Skeletal muscle cell (primary cell): ENCODE data around the gene C14orf180.
"Not testable (repeated sequence)": the region's sequence is repeated elsewhere in the genome, so short reads cannot be mapped to it uniquely, and the experiment has no call there.

ENCODE experiments used
- DNase-seq: peaks from one replicate; pipeline ENCODE4 v3.0.0-alpha.2; 2010; ENCODE audit warnings: low read depth
- H3K4me3 ChIP-seq: 2 replicates; pipeline ENCODE4 v1.5.1; 2011; ENCODE audit warnings: low read depth, mild to moderate bottlenecking, control low read depth, low read length, moderate library complexity

Gene C14orf180

GRCh38 chr14:104574978-104575583 is 4.5 kb upstream of the C14orf180 start:
- DNase-seq: no peak
- H3K4me3 ChIP-seq: no peak overlapping the region

GRCh38 chr14:104576232-104576969 is 3.2 kb upstream of the C14orf180 start:
- DNase-seq: no peak
- H3K4me3 ChIP-seq: no peak overlapping the region

GRCh38 chr14:104576970-104577332 is 2.6 kb upstream of the C14orf180 start:
- no peak for DNase-seq
- no peak overlapping the region for H3K4me3 ChIP-seq

- no peak for DNase-seq
- no peak overlapping the region for H3K4me3 ChIP-seq
Measured at GRCh38 chr14:104577426-104577825, 2.1 kb upstream of the C14orf180 start.

GRCh38 chr14:104577847-104578301 is 1.7 kb upstream of the C14orf180 start:
- no peak overlapping the region for H3K4me3 ChIP-seq
- no peak for DNase-seq

- H3K4me3 ChIP-seq: no peak overlapping the region
- no peak for DNase-seq
Measured at GRCh38 chr14:104578321-104578720, 1.2 kb upstream of the C14orf180 start.

GRCh38 chr14:104579939-104580338 is 375 bp downstream of the C14orf180 start:
- H3K4me3 ChIP-seq, DNase-seq: not testable (repeated sequence)

GRCh38 chr14:104580961-104581360 is 1.4 kb downstream of the C14orf180 start:
- H3K4me3 ChIP-seq: no peak overlapping the region
- no peak for DNase-seq

- no peak for DNase-seq
- H3K4me3 ChIP-seq: no peak overlapping the region
Measured at GRCh38 chr14:104581521-104581920, 2.0 kb downstream of the C14orf180 start.

GRCh38 chr14:104582005-104582404 is 2.4 kb downstream of the C14orf180 start:
- no peak for DNase-seq
- H3K4me3 ChIP-seq: no peak overlapping the region

GRCh38 chr14:104582662-104583061 is 3.1 kb downstream of the C14orf180 start:
- H3K4me3 ChIP-seq: no peak overlapping the region

GRCh38 chr14:104583424-104584306 is 4.1 kb downstream of the C14orf180 start:
- no peak overlapping the region for H3K4me3 ChIP-seq
- DNase-seq: no peak

More at GRCh38 chr14:104582662-104583061, 3.1 kb downstream of the C14orf180 start:
- no peak for DNase-seq

- no peak for DNase-seq
- H3K4me3 ChIP-seq: no peak overlapping the region
Measured at GRCh38 chr14:104584557-104584956, 5.0 kb downstream of the C14orf180 start.

GRCh38 chr14:104585966-104586697 is 6.6 kb downstream of the C14orf180 start:
- H3K4me3 ChIP-seq: no peak overlapping the region
- no peak for DNase-seq

GRCh38 chr14:104586832-104587620 is 7.5 kb downstream of the C14orf180 start:
- H3K4me3 ChIP-seq: no peak overlapping the region
- no peak for DNase-seq

GRCh38 chr14:104587641-104588040 is 8.1 kb downstream of the C14orf180 start:
- no peak overlapping the region for H3K4me3 ChIP-seq
- DNase-seq: no peak

GRCh38 chr14:104588066-104588857 is 8.7 kb downstream of the C14orf180 start:
- DNase-seq: no peak
- H3K4me3 ChIP-seq: no peak overlapping the region
